HCT116 (cell line): ENCODE results near the gene NDE1.
"Not testable (repeated sequence)": the region's sequence is repeated elsewhere in the genome, so short reads cannot be mapped to it uniquely, and the experiment has no call there.

Source experiments
- CTCF ChIP-seq, 3 experiments: fragments of 200-600 bp in 1 of 3; sonication (generic) in 1 of 3; IDR thresholded peaks in 2 of 3; conservative IDR thresholded peaks in 1 of 3; 2 replicates each; pipeline ENCODE4 v1.5.1; 2012 to 2017; ENCODE audit warnings: low read depth in 2 of 3, low read length in 2 of 3, antibody characterized with exemption in 1 of 3, borderline replicate concordance in 1 of 3, control low read depth in 1 of 3, mild to moderate bottlenecking in 1 of 3, mixed read lengths in 1 of 3, mixed run types in 1 of 3, moderate library complexity in 1 of 3; ENCODE audit not compliant: insufficient read depth in 1 of 3
- POLR2AphosphoS5 ChIP-seq: IDR thresholded peaks from 2 replicates; pipeline ENCODE4 v1.6.1; 2011; ENCODE audit warnings: mild to moderate bottlenecking, low read depth, low read length, moderate library complexity
- REST ChIP-seq: IDR thresholded peaks from 2 replicates; pipeline ENCODE4 v1.6.1; 2012; ENCODE audit warnings: low read depth

- TF ChIP-seq CTCF (IDR thresholded peaks at IDR 0.05 in 2 of 3, conservative IDR thresholded peaks at IDR 0.05 in 1 of 3; ENCODE audit: borderline replicate concordance in 1 of 3, insufficient read depth in 1 of 3, low read depth in 2 of 3, low read length in 2 of 3); REST; POLR2AphosphoS5: not testable (repeated sequence)
These were observed 22.1 kb downstream of the NDE1 start for GRCh38 chr16:15672127-15672513.
